ENCODE measurements around the gene CEP112. TPM values are rescaled to one million over a fixed set of nuclear protein-coding genes. Genes with fewer than 3 reads are reported as not detected.

The CEP112 gene
- total RNA-seq, 1 experiment from 2014 or later = 9.5 TPM

DNA sequence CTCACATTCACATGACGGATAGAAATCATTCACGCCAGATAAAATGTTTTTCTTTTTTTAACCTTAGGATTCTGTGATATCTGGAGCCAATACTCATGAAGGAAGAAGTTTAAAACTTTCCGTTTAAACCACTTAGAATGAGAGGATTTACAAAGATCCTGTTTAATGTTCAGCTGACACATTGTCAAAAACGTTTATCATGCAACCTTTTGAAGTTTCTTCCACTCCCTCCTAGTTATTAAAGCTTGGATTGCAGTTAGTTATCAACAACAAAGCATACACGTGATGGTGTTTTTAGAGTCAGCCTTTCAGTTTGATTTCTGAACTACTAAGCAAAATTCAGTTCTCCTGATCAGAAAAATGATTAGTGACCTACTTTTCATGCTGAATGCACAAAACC, 487.2 kb downstream of the CEP112 start:
- no peak overlapping the region for H3K27ac ChIP-seq (ENCODE audit: low read length)
- no peaks in the 10 kb centered on the region for H3K36me3 ChIP-seq (ENCODE audit: control insufficient read depth, insufficient read depth, low read length)
- intact Hi-C loops (cut with micrococcal nuclease; ENCODE audit: unreplicated experiment) (no loop called here), in situ Hi-C loops (cut with HindIII; ENCODE audit: low pct_unique_long_range_greater_than_20kb, low sequenced_read_pairs) (loop anchor here (10.0 kb wide), 1 partner anchor 230 kb away; no protein-coding TSS in a partner anchor)
- ATAC-seq (no peak), DNase-seq (ENCODE audit: low read depth, low spot score) (no peak)
- TF ChIP-seq, protein P1, sequence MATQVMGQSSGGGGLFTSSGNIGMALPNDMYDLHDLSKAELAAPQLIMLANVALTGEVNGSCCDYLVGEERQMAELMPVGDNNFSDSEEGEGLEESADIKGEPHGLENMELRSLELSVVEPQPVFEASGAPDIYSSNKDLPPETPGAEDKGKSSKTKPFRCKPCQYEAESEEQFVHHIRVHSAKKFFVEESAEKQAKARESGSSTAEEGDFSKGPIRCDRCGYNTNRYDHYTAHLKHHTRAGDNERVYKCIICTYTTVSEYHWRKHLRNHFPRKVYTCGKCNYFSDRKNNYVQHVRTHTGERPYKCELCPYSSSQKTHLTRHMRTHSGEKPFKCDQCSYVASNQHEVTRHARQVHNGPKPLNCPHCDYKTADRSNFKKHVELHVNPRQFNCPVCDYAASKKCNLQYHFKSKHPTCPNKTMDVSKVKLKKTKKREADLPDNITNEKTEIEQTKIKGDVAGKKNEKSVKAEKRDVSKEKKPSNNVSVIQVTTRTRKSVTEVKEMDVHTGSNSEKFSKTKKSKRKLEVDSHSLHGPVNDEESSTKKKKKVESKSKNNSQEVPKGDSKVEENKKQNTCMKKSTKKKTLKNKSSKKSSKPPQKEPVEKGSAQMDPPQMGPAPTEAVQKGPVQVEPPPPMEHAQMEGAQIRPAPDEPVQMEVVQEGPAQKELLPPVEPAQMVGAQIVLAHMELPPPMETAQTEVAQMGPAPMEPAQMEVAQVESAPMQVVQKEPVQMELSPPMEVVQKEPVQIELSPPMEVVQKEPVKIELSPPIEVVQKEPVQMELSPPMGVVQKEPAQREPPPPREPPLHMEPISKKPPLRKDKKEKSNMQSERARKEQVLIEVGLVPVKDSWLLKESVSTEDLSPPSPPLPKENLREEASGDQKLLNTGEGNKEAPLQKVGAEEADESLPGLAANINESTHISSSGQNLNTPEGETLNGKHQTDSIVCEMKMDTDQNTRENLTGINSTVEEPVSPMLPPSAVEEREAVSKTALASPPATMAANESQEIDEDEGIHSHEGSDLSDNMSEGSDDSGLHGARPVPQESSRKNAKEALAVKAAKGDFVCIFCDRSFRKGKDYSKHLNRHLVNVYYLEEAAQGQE (IDR thresholded peaks at IDR 0.05; ENCODE audit: insufficient read depth in 1 of 2, low read depth in 2 of 2, low read length in 1 of 2) = no peak
- TF ChIP-seq TCF7L2 (IDR thresholded peaks at IDR 0.05; ENCODE audit: low read depth, low read length) (no peak), CTCF (IDR thresholded peaks at IDR 0.05) (no peak)
- no peaks in the 10 kb centered on the region for H3K27me3 ChIP-seq (ENCODE audit: control insufficient read depth, insufficient read depth, low read length)
- H3K9me3 ChIP-seq (ENCODE audit: control insufficient read depth, insufficient read depth, low read depth, low read length) = no peaks in the 10 kb centered on the region
- no peak overlapping the region for H3K4me3 ChIP-seq (ENCODE audit: low read depth in 2 of 2, low read length in 2 of 2)
- no peaks in the 10 kb centered on the region for H3K4me1 ChIP-seq (ENCODE audit: control insufficient read depth, insufficient read depth, low read length)
- BruUV-seq (replicated peaks) = no TSS peak
- POLR2A ChIA-PET = no interaction called here
- CTCF ChIA-PET = no interaction called here

DNA sequence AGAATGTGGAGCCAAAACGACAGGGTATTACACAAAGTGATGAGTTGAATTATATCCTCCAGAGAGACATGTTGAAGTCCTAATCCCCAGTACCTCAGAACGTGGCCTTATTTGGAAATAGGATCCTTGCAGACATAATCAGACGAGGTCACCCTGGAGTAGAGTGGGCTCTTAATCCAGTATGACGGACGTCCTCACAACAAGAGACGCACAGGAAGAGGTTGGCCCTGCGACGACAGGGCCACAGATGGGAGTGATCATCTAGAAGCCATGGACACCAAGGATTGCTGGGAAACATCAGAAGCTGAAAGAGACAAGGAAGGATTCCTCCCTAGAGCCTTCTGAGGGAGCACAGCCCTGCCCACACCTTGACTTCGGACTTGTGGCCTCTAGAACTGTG, 488.0 kb downstream of the CEP112 start:
- intact Hi-C loops (cut with micrococcal nuclease; ENCODE audit: unreplicated experiment) (no loop called here), in situ Hi-C loops (cut with HindIII; ENCODE audit: low pct_unique_long_range_greater_than_20kb, low sequenced_read_pairs) (loop anchor here (10.0 kb wide), 1 partner anchor 231 kb away; no protein-coding TSS in a partner anchor)
- no peaks in the 10 kb centered on the region for H3K27me3 ChIP-seq (ENCODE audit: control insufficient read depth, insufficient read depth, low read length)
- no peaks in the 10 kb centered on the region for H3K4me1 ChIP-seq (ENCODE audit: control insufficient read depth, insufficient read depth, low read length)
- POLR2A ChIA-PET = interaction anchor here (0.6 kb wide), 1 partner anchor 440 kb away, joined by 6 read pairs; no protein-coding TSS in a partner anchor
- no peaks in the 10 kb centered on the region for H3K9me3 ChIP-seq (ENCODE audit: control insufficient read depth, insufficient read depth, low read depth, low read length)
- TF ChIP-seq, protein P1 (IDR thresholded peaks at IDR 0.05; ENCODE audit: insufficient read depth in 1 of 2, low read depth in 2 of 2, low read length in 1 of 2) = no peak
- no peak for TF ChIP-seq CTCF (IDR thresholded peaks at IDR 0.05)
- TF ChIP-seq SIN3A (IDR thresholded peaks at IDR 0.05; ENCODE audit: borderline replicate concordance, insufficient read depth, low read depth, low read length) = no peak
- TF ChIP-seq TCF7L2 (IDR thresholded peaks at IDR 0.05; ENCODE audit: low read depth, low read length) = no peak
- TF ChIP-seq POLR2AphosphoS5 (IDR thresholded peaks at IDR 0.05; ENCODE audit: low read depth, low read length) = no peak
- CTCF ChIA-PET = no interaction called here
- H3K36me3 ChIP-seq (ENCODE audit: control insufficient read depth, insufficient read depth, low read length) = no peaks in the 10 kb centered on the region
- ATAC-seq (no peak), DNase-seq (ENCODE audit: low read depth, low spot score) (no peak)
- H3K27ac ChIP-seq (ENCODE audit: low read length) = no peak overlapping the region
- BruUV-seq (replicated peaks) = no TSS peak
- H3K4me3 ChIP-seq (ENCODE audit: low read depth in 2 of 2, low read length in 2 of 2) = no peak overlapping the region
